Measurements from ENCODE around the gene FNDC3A.

FNDC3A gene

DNA sequence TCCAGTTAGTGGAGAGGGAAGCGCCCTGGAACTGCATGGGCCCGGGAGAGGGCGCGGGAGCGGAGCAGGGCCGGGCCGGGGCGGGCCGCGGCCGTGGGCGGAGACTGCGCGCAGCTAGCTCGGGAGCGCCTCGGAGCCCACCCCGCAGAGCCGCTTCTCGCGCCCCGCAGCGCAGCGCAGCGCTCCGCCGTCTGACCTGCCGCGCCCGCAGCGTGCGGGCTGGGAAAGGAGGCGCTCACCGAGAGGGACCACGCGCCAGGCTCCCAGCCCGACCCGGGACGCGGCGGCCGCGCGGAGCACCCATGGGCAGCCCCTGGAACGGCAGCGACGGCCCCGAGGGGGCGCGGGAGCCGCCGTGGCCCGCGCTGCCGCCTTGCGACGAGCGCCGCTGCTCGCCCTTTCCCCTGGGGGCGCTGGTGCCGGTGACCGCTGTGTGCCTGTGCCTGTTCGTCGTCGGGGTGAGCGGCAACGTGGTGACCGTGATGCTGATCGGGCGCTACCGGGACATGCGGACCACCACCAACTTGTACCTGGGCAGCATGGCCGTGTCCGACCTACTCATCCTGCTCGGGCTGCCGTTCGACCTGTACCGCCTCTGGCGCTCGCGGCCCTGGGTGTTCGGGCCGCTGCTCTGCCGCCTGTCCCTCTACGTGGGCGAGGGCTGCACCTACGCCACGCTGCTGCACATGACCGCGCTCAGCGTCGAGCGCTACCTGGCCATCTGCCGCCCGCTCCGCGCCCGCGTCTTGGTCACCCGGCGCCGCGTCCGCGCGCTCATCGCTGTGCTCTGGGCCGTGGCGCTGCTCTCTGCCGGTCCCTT lies 244.5 kb downstream of the FNDC3A start, which contains the start of gene MLNR:
Gene MLNR, plus strand, starts transcription at position 303 of the 820 bp plus-strand sequence. Its CDS starts 0 bp downstream, at position 303.
- no peak for DNase-seq

DNA sequence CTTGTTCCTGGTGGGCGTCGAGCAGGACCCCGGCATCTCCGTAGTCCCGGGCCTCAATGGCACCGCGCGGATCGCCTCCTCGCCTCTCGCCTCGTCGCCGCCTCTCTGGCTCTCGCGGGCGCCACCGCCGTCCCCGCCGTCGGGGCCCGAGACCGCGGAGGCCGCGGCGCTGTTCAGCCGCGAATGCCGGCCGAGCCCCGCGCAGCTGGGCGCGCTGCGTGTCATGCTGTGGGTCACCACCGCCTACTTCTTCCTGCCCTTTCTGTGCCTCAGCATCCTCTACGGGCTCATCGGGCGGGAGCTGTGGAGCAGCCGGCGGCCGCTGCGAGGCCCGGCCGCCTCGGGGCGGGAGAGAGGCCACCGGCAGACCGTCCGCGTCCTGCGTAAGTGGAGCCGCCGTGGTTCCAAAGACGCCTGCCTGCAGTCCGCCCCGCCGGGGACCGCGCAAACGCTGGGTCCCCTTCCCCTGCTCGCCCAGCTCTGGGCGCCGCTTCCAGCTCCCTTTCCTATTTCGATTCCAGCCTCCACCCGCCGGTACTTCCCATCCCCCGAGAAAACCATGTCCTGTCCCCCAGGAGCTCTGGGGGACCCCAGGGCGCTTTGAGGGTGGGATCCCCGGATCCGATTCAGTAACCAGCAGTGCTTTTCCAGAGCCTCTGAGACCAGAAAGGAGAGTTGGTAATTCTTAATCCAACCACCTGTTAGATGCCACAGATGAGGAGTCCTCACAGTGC lies 245.3 kb downstream of the FNDC3A start:
- no peak for DNase-seq

DNA sequence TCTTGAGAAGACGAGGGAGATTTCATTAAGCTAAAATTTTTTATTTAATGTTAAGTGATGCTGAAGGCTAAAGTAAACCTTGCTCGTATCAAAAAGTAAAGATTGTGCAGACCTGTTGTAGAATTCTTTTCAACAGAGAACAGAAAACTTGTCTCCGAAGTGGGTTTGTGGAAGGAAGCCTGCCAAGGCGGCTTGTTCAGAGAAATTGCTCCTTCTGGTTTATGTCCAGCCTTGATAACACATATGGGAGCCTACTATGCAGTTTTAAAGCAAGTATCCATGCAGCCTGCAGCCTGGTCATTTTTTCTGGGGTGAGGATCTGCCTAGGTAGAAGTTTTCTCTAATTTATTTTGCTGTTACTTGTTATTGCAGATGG lies 245.9 kb downstream of the FNDC3A start:
- no peak for DNase-seq

DNA sequence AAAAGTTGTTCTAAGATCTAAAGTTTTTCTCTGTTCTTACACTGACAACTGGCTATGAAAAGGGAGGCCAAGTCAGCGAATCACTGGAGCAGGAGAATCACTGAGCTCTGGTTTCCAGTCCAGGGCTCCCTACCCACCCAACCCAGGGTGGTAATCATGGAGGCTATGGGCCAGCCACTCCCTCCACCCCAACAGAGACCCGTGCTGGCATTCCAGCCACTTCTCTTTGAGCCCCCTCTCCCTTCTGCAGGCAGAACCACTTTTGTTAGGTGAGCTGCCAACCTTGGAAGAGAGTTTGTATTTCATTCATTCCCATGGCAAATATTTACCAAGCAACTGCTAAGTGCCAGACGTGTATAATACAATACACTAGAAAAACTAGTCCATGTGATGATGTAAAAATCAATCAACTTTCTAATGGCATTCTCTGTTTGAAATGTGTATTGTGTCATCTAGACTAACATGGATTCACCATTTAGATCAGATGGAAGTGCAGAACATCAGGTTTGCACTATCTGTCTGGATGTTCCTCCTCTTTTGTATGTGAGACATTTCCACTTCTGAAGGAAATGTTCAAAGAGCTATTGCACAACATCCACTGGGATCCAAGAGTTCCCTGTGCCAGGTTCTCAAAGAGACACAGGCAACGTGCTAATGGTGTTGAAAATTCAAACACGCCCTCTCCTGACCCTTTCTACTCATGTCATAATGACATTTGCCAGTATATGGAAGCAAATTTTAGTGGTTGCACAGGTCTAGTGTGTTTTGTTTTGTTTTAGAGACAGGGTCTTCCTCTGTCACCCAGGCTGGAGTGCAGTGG lies 249.7 kb downstream of the FNDC3A start:
- DNase-seq, result peak; percentile 9

DNA sequence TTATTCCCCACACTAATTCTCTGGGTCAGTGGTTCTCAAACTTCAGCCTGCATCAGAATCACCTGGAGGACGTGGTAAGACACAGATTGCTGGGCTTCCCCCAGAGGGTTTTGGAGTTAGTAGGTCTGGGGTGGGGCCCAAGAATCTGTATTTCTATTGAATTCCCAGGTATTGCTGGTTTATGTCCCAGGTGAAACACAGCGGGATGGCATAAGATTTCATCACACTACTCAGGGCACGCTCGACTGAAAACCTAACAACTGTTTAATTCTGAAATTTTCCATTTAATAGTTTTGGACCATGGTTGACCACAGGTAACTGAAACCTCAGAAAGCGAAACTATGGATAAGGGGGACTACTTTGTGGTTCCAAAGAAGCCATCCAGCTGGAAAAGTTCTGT lies 250.9 kb downstream of the FNDC3A start:
- no peak for DNase-seq

DNA sequence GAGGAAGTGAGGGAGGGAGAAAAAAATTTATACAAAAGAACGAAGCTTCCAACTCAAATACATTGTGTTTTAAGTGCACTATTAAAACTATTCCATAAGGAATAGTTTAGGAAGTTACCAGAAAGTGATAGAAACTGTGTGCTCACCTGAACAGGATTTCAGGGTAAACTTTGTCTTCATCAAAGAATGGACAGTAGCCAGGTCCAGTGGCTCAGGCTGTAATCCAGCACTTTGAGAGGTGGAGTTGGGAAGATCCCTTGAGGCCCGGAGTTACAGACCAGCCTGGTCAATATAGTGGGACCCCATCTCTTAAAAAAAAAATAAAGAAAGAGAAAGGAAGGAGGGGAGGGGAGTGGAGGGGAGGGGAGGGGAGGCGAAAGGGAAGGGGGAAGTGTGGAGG lies 259.0 kb downstream of the FNDC3A start:
- DNase-seq, result no peak

DNA sequence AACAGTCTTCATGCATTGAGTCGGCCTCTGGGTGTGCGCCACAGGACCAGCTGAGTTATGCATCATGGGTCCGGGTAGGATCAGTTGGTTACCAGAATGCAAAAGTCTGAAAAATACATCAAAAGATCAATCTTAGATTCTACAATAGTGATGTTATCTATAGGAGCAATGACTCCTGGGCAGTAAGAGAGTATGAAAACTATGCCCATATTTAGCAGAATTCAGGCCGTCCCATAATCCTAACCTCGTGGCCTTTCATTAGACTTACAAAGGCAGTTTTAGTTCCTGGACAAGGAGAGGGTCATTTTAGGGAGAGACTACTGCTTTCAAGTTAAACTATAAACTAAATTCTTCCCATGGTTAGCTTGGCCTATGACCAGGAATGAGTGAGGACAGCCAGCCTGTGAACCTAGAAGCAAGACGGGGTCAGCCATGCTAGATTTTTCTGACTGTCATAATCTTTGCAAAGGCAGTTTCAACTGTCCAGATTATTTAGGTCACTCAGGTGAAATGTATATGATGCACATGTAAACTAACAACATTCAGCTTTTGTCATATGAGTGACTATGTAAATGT lies 260.2 kb downstream of the FNDC3A start:
- no peak for DNase-seq

DNA sequence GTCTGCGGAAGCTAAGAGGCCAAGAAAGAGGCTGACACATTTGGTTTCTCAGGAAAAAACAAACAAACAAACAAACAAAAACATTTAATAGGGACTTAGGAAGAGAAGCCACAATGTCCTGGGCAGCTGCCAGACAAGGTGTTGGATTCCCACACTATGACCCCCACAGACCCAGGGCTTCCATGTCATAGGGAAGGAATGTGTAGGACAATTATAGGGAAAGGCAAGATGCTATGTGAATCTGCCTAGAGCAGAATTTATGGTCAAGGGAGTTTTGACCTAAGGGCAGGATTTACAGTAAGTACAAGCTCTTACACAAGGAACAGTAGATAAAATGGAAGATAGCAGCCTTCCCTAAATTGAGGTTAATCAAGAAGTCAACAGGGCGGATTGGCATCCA lies 262.9 kb downstream of the FNDC3A start:
- DNase-seq, result no peak

DNA sequence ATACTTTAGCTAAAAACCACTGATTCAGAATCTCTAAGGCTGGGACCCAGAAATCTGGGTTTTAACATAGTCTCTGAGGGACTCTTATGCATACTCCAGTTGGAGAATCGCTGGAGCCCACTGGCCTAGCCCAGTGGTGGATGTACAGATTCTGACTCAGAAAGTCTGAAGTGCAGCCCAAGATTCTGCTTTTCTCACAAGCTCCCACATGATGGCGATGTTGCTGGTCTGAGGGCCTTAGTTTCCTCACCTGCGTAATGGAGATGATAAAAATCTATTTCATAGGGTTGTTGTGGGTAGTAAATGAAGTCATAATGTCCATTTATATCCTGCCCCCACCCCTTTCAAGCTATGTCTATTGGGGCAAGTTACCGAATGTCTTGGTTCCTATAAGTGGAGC lies 264.3 kb downstream of the FNDC3A start:
- no peak for DNase-seq

DNA sequence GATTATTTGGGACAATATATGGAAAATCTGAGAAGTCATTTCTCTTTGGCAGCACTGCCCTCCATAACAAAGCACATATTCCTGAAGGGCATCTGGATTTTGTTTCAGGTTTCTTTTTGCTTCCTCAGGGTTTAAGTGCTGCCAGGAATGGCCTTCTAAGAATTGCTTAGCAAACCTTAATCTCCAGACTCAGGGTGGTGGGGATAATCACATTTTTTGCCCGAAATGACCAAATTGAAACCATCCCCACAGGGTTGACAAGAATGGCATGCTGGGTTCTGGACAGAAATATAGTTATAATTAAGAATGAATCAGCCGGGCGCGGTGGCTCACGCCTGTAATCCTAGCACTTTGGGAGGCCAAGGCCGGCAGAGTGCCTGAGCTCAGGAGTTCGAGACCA lies 265.6 kb downstream of the FNDC3A start:
- DNase-seq, result no peak

DNA sequence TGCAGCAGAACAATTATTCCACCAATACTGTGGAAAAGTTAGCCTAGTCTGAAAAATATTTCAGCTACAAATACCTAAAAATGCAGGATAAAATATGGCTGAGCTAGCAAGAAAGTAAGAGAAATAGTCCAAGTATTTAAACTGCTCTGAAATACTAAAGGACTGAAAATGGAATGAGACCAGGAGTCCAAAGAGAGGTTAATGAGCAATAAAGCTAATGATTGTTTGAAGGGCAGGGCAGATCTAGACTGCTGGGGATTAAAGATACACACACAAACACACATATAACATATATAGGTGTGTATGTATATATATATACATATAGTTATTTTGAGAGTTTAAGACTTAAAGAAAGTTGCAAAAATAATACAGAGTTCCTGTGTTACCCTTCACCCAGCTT lies 269.4 kb downstream of the FNDC3A start:
- DNase-seq, result no peak

DNA sequence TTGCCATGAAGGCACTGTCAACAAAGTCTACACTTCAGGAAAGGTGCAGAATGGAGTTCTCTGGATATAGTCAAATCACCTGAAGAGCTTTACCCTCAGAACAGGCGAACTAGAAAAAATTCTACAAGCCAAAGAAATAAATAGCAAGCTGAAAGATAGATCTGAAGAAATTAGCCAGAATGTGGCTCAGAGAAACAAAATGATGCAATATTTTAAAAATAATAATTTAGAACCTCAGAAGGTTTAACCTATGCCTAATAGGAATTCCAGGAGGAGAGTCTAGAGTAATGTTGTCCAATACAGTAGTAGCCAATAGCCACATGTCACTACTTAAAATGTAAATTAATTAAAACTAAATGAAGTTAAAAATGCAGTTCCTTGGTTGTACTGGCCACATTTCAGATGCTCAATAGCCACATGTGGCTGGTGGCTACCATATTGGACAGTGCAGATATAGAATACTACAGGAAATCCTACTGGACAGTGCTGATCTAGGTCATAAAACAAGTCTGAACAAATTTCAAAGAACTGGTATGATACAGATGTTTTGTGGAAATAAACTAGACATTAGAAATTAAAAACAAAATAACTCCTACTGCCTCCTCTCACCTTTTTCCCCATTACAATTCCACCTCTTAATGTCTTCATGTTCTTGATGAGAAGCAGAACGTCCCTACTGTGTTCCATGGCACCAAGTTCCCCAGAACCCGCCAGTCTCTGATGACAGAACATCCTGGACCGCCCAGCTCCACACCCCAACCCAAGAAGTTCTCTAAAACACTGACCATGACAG lies 271.3 kb downstream of the FNDC3A start:
- DNase-seq, result no peak

DNA sequence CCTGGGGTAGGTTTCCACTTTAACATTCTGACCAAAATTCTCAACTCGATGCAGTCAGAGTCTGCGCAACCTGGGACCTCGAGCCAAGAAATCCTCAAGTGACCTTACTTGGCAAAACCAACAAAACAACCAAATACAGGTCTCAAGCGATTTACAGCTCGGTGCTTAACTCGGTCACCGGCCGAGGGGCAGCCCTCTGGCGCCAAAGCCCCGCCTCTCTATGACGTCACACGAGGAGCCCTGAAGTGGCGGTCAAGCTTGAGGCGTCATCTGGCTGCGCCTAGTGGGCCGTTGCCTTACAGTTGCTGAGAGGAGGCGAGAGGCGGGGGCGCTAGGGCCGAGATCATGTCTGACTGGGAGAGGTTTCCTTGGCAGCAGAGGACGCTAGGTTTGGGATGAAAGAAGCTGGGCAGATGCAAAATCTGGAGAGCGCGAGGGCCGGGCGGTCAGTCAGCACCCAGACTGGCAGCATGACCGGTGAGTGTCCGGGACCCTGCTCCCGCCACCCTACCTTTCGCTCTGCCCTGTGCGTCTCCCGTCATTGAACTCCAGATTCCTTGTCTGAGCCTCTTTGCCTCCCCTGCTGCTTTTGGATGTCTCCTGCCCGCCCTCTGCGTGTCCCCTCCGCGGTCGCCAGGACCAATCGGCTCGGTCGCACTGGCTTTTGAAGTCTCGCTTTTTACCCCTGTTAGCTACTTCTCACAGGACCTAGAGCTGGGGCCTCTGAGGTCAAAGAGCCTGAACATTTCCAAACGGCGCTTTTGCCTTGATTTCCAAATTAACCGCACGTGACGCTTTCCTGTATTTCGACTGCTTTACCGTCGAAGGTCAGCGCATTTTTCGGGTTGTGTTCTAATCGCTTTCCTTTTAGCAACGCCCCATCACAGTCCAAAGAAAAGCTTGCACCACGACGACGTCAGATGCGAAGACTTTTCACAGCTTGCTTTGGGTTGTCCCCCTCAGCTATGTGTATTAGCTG lies 272.2 kb downstream of the FNDC3A start, which contains the start of gene CDADC1:
Gene CDADC1, plus strand, starts transcription at position 283 of the 979 bp plus-strand sequence. Its CDS starts 113 bp downstream, at position 396.
- DNase-seq, result peak; percentile 84

DNA sequence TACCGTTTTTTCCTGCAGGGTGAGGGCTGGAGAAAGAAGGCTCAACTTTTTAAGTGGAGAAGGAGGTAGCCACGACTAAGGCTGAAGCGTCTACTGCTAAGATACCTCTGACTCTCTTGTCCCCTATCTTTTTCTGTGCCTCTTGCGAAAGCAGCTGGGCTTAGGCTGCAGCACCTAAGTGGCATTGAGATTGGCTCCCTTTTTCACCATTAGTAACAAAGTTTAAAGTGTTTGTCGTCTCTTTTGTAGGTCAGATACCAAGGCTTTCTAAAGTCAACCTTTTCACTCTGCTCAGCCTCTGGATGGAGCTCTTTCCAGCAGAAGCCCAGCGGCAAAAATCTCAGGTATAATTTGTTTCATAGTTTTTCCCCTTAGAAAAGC lies 272.9 kb downstream of the FNDC3A start:
- DNase-seq, result no peak

DNA sequence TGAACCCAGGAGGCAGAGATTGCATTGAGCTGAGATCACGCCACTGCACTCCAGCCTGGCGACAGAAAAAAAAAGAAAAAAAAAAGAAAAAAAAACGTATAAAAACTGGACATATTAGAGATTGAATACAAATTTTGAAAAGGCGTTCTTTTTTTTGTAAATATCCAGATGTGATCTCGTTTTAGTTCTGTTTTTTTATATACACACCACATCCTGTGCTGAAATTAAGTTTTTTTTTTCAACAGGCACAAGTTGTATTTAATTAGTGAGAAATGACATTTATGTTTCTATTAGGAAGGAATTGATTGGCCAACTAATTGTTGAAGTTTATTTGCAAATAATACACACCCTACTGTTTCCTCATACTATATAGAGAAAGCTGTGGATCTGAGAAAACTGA lies 275.6 kb downstream of the FNDC3A start:
- no peak for DNase-seq

DNA sequence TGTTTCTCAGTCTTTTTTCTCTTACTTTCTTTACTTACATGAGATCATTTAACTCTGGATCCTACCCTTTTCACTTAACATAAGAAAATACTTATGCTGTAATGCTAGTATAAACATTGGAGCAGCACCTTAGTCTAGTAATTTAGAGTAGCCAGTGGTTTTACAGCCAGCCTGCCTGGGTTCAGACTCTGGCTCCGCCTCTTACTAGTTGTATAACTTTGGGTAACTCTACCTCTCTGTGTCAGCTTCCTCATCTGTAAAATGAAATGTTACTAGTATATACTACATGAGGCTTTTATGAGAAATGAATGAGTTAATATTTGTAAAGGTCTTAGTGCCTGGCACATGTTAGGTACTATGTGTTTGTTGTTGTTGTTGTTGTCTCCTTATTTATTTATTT lies 277.6 kb downstream of the FNDC3A start:
- no peak for DNase-seq

DNA sequence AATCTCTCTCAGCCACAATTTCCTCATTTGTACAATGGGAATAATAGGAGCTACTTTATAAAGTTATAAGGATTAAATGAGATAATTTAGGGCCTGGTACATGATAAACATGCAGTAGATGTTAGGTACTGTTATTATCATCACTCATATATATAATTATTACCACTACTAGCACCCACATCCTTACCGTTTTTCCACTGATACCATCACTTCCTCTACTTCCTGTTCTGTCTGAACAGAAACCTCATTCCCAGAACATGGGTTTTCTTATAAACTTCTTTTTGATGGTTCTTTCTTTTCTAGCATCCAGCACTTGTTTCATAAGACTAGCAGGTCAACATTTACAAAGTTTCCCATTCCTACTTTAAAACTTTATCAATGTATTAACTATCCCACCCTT lies 278.3 kb downstream of the FNDC3A start:
- no peak for DNase-seq

DNA sequence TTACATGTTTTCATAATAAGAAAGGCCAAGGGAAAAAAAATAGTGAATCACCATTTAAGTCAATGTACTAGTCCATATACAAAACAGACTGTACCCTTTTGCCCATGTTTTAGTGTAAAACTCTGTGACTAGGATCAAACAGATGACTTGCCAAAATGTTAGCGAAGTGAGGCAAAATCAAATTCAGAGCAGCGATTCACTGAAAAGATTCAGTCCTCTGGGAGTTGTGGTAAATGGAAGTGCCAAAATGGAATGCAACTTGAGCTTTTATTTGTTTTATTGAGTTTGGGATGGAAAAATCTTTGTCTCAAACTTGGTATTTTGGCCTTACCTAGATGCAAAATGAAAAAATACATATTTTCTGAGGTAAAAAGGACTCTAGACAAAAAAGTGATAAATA lies 281.1 kb downstream of the FNDC3A start:
- DNase-seq, result no peak

DNA sequence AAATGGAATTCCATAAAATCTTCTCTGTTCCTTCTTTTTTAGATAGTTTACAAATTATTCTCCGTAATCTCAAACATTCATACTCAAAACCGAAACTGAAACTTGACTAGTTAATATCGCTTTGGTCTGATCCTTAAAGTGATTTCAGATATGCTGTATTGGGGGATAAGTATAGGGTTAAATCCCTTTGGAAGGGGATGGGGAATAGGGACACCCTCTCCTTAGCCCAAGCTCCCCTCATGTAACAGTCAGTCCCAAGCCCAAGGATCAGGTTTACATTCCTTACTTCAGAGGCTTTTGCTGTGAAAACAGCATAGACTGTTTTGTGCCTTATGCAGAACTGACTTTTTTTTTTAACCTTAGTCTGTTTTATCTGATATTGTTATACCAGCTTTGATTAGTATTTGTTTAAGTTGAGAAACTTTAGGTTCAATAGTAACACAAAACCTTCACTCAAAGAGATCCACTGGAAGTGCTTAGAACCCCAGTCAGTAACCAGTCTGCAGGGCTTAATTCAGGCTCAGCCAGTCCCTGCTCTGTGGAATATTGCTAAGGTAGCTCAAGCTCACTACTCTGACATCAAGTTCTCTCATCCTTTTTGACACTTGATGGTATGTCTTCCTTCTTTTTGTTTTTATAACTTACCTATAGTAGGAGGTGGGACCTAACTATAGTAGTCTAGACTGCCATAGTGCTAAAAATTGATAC lies 282.5 kb downstream of the FNDC3A start:
- DNase-seq, result no peak
